Neuronal stem cell (in vitro differentiated cells): ENCODE data around the gene MYOCD.

Experiments used
- DNase-seq: peaks from one replicate; pipeline ENCODE4 v3.0.0-alpha.2; 2013; ENCODE audit warnings: low spot score
- H2AFZ ChIP-seq: one replicate; pipeline ENCODE4 v1.6.1; 2013; ENCODE audit warnings: mild to moderate bottlenecking, low read length, inconsistent platforms
- H2AK5ac ChIP-seq: 2 replicates; pipeline ENCODE4 v1.6.1; 2013; ENCODE audit warnings: low read depth, mild to moderate bottlenecking, inconsistent platforms, low read length, moderate library complexity, mixed read lengths
- H2BK120ac ChIP-seq: 2 replicates; pipeline ENCODE4 v1.6.1; 2013; ENCODE audit warnings: low read depth, mild to moderate bottlenecking, inconsistent platforms, low read length, moderate library complexity, mixed read lengths
- H2BK12ac ChIP-seq: one replicate; pipeline ENCODE4 v1.6.1; 2013; ENCODE audit warnings: low read length, inconsistent platforms
- H2BK15ac ChIP-seq: 2 replicates; pipeline ENCODE4 v1.6.1; 2013; ENCODE audit warnings: mild to moderate bottlenecking, low read length, inconsistent platforms, mixed read lengths
- H2BK5ac ChIP-seq: one replicate; pipeline ENCODE4 v1.6.1; 2013; ENCODE audit warnings: inconsistent platforms, mild to moderate bottlenecking, low read length, moderate library complexity
- H3K14ac ChIP-seq: one replicate; pipeline ENCODE4 v1.6.1; 2013; ENCODE audit warnings: low read length, inconsistent platforms
- H3K18ac ChIP-seq: 2 replicates; pipeline ENCODE4 v1.6.1; 2013; ENCODE audit warnings: low read length, inconsistent platforms
- H3K23ac ChIP-seq: 2 replicates; pipeline ENCODE4 v1.6.1; 2013; ENCODE audit warnings: low read depth, mild to moderate bottlenecking, mixed read lengths, low read length, inconsistent platforms; ENCODE audit not compliant: poor library complexity
- H3K27ac ChIP-seq: replicated peaks from 3 replicates; pipeline ENCODE4 v1.5.1; 2013; ENCODE audit warnings: low read length, inconsistent platforms
- H3K27me3 ChIP-seq, 3 experiments: 2 replicates each; pipeline ENCODE4 v1.6.1; 2013; ENCODE audit warnings: low read length in 3 of 3, mild to moderate bottlenecking in 2 of 3, inconsistent platforms in 1 of 3, low read depth in 1 of 3, mixed read lengths in 1 of 3, moderate library complexity in 1 of 3; ENCODE audit not compliant: control insufficient read depth in 3 of 3, insufficient read depth in 3 of 3
- H3K36me3 ChIP-seq, 2 donors: replicated peaks in 1 of 2; 2 replicates each; pipeline ENCODE4 v1.6.1; 2013; ENCODE audit warnings: low read length in 2 of 2; ENCODE audit not compliant: control insufficient read depth in 2 of 2, insufficient read depth in 2 of 2
- H3K4ac ChIP-seq: 2 replicates; pipeline ENCODE4 v1.6.1; 2013; ENCODE audit warnings: inconsistent platforms, mild to moderate bottlenecking, low read length, moderate library complexity
- H3K4me1 ChIP-seq, 2 donors: 1 replicate in 1 of 2; 2 replicates in 1 of 2; pipeline ENCODE4 v1.6.1; 2013; ENCODE audit warnings: low read length in 2 of 2, low read depth in 1 of 2; ENCODE audit not compliant: control insufficient read depth in 2 of 2, insufficient read depth in 1 of 2
- H3K4me2 ChIP-seq: one replicate; pipeline ENCODE4 v1.6.1; 2013; ENCODE audit warnings: mild to moderate bottlenecking, low read length, inconsistent platforms; ENCODE audit not compliant: insufficient read depth, poor library complexity, severe bottlenecking
- H3K4me3 ChIP-seq, 2 donors: 2 replicates each; pipeline ENCODE4 v1.5.1; 2013; ENCODE audit warnings: low read length in 2 of 2, mild to moderate bottlenecking in 2 of 2, inconsistent platforms in 1 of 2, moderate library complexity in 1 of 2
- H3K79me1 ChIP-seq: one replicate; pipeline ENCODE4 v1.6.1; 2013; ENCODE audit warnings: low read depth, mild to moderate bottlenecking, inconsistent platforms, low read length, moderate library complexity
- H3K9ac ChIP-seq: one replicate; pipeline ENCODE4 v1.6.1; 2013; ENCODE audit warnings: mild to moderate bottlenecking, low read depth, low read length, inconsistent platforms; ENCODE audit not compliant: poor library complexity
- H3K9me3 ChIP-seq, 2 donors: replicated peaks in 1 of 2; 2 replicates each; pipeline versions ENCODE3 to v1.6.1; 2013; ENCODE audit warnings: low read length in 2 of 2, mild to moderate bottlenecking in 2 of 2, inconsistent platforms in 1 of 2, low read depth in 1 of 2, mixed read lengths in 1 of 2, moderate library complexity in 1 of 2; ENCODE audit not compliant: control insufficient read depth in 2 of 2, insufficient read depth in 1 of 2
- H4K8ac ChIP-seq: one replicate; pipeline ENCODE4 v1.6.1; 2013; ENCODE audit warnings: low read depth, mild to moderate bottlenecking, inconsistent platforms, low read length, moderate library complexity
- H4K91ac ChIP-seq: one replicate; pipeline ENCODE4 v1.6.1; 2013; ENCODE audit warnings: low read length, low read depth, mild to moderate bottlenecking, inconsistent platforms; ENCODE audit not compliant: poor library complexity
- WGBS, 2 donors: extraction: QIAGEN DNeasy Blood & Tissue Kit; methylation state at CpG; one replicate each; pipeline ENCODE4 v1.1.7; 2013; ENCODE audit warnings: missing lambda C conversion rate in 2 of 2, mixed read lengths in 1 of 2; ENCODE audit not compliant: insufficient read length in 2 of 2, insufficient replicate concordance in 1 of 2; ENCODE audit errors: extremely low coverage in 2 of 2; 5-methylcytosine and 5-hydroxymethylcytosine counted together

MYOCD gene

DNA sequence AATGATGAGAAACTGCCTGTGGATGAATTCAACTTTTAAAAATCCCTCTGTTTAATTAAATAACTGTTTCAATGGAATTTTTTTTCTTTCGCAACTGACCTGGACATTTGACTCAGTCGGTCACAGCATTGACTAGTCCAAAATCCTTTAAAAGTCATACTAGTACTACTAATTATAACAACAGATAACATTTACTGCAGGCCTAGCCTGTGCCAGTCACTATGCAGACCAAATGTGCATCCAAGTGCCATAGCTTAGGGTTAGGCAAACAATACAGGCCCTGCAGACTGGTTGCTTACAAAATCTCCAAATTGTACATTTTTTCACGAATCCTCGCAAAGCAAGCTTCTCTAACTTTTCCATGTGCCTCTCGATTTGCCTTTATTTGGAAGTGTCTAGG, 56.6 kb downstream of the MYOCD start:
- H2AK5ac ChIP-seq = no peak overlapping the region
- H2BK120ac ChIP-seq = no peak overlapping the region
- no peak overlapping the region for H2BK12ac ChIP-seq
- H4K8ac ChIP-seq = no peak overlapping the region
- no peak overlapping the region for H3K4me2 ChIP-seq
- H3K18ac ChIP-seq = no peak overlapping the region
- no peaks in the 10 kb centered on the region for H3K4me1 ChIP-seq
- no peaks in the 10 kb centered on the region for H3K79me1 ChIP-seq
- no peak overlapping the region for H2BK5ac ChIP-seq
- no peak overlapping the region for H3K27ac ChIP-seq
- WGBS, 2 donors = no CpG with 5 or more reads among the region's 5 CpGs
- H3K14ac ChIP-seq = no peak overlapping the region
- no peaks in the 10 kb centered on the region for H3K36me3 ChIP-seq
- no peak overlapping the region for H4K91ac ChIP-seq
- no peaks in the 10 kb centered on the region for H3K9me3 ChIP-seq
- H2AFZ ChIP-seq = no peak overlapping the region
- H3K27me3 ChIP-seq = no peaks in the 10 kb centered on the region
- H3K4me3 ChIP-seq = no peak overlapping the region
- DNase-seq = no peak
- H3K23ac ChIP-seq = no peak overlapping the region
- no peak overlapping the region for H2BK15ac ChIP-seq
- H3K4ac ChIP-seq = no peak overlapping the region
- no peak overlapping the region for H3K9ac ChIP-seq

DNA sequence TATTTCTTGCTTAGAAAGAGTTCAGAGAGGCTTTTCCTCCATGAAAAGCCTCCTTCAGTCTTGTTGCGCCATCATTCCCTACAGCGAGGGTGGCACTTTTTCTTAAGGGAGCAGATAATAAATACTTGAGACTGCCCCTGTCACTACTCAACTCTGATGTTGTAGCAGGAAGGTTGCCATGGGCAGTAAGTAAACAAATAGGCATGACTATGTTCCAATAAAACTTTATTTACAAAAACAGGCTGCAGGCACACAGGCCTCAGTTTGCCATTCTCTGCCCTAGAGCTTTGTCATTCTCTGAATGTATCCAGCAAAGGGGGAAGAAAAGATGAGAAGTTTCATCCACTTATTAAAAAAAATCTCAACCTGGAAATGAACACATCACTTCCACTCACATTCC, 60.4 kb downstream of the MYOCD start:
- H2AFZ ChIP-seq = no peak overlapping the region
- no peak overlapping the region for H2BK5ac ChIP-seq
- no peak overlapping the region for H2BK12ac ChIP-seq
- no peak overlapping the region for H3K23ac ChIP-seq
- H2BK15ac ChIP-seq = no peak overlapping the region
- no peaks in the 10 kb centered on the region for H3K36me3 ChIP-seq
- no CpG with 5 or more reads among the region's 2 CpGs for WGBS, 2 donors
- H3K79me1 ChIP-seq = no peaks in the 10 kb centered on the region
- no peak overlapping the region for H3K9ac ChIP-seq
- DNase-seq = no peak
- H2AK5ac ChIP-seq = no peak overlapping the region
- no peak overlapping the region for H2BK120ac ChIP-seq
- no peaks in the 10 kb centered on the region for H3K27me3 ChIP-seq
- no peak overlapping the region for H3K4me3 ChIP-seq
- H4K91ac ChIP-seq = no peak overlapping the region
- no peak overlapping the region for H3K14ac ChIP-seq
- H3K9me3 ChIP-seq = no peaks in the 10 kb centered on the region
- H3K18ac ChIP-seq = no peak overlapping the region
- H3K4me2 ChIP-seq = no peak overlapping the region
- peaks cover 0 to 2% of the 10 kb centered on the region in 2 donors for H3K4me1 ChIP-seq
- no peak overlapping the region for H3K27ac ChIP-seq
- H4K8ac ChIP-seq = no peak overlapping the region
- no peak overlapping the region for H3K4ac ChIP-seq

DNA sequence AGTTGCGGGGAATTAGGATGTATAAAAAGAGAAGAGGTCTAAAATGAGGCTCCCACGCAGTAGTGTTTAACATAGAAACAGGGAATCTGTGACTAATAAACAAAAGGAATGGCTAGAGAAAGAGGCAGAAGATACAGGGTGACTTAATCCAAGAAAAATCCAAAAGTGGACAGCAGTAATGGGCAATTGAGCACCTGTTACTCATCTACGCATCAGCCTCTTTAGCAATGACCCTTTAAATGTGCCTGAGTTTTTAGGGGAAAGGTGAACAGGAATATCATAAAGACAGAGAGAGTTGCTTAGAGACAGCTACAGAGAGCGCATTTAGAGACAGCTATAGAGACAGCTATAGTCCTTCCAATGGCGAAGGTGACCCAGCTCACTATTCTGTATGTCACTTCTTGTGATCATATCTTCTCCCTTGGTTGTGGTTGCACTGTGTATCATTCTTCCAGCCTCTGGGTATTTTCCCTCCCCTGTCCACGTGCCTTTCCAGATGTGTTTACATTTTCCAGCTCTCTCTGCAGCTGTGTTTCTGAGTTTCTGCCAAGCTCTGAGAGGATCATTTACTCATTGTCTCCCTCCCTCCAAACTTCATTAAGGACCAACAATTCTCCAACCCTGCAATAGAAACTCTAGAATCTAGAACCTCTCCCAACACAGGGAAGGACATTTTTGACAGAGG, 61.5 kb downstream of the MYOCD start:
- Histone ChIP-seq H3K27me3 (no peaks in the 10 kb centered on the region), H3K23ac (no peak overlapping the region), H3K79me1 (no peaks in the 10 kb centered on the region), H2AK5ac (no peak overlapping the region), H3K27ac (no peak overlapping the region), H2AFZ (no peak overlapping the region), H3K9me3 (no peaks in the 10 kb centered on the region), H4K91ac (no peak overlapping the region), H2BK15ac (no peak overlapping the region), H3K4ac (no peak overlapping the region), H2BK12ac (no peak overlapping the region), H3K4me1 (peaks cover 0 to 3% of the 10 kb centered on the region in 2 donors), H3K36me3 (no peaks in the 10 kb centered on the region), H4K8ac (no peak overlapping the region), H3K4me3 (no peak overlapping the region), H3K4me2 (no peak overlapping the region), H3K9ac (no peak overlapping the region), H3K18ac (no peak overlapping the region), H2BK120ac (no peak overlapping the region), H2BK5ac (no peak overlapping the region), H3K14ac (no peak overlapping the region)
- no peak for DNase-seq
- WGBS, 2 donors = no CpG with 5 or more reads among the region's 6 CpGs

DNA sequence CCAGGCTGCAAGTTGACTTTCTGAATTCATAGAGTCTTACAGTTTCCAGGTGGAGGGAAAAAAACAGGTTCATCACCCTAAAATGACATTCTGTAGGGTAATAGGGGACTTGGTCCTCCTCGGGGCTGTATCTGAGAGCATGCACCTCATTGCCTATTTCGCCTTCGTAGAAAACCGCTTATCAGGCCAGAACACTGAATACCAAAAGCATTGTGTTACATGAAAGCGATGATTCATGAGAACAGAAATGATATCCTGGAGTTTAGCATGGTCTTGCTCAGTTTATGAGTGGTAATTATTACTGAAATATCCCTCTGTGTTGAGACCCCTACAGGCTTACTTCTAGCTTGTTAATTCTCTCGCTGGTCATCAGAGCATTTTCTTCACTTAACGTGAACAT, 62.2 kb downstream of the MYOCD start:
- Histone ChIP-seq H2BK5ac (no peak overlapping the region), H3K9me3 (no peaks in the 10 kb centered on the region), H3K9ac (no peak overlapping the region), H3K4me2 (no peak overlapping the region), H3K4me1 (peaks cover 0 to 3% of the 10 kb centered on the region in 2 donors), H3K4ac (no peak overlapping the region), H4K8ac (no peak overlapping the region), H2AK5ac (no peak overlapping the region), H2AFZ (no peak overlapping the region), H3K18ac (no peak overlapping the region), H3K79me1 (no peaks in the 10 kb centered on the region), H3K14ac (no peak overlapping the region), H4K91ac (no peak overlapping the region), H2BK120ac (no peak overlapping the region), H2BK15ac (no peak overlapping the region), H3K4me3 (no peak overlapping the region), H3K23ac (no peak overlapping the region), H3K36me3 (no peaks in the 10 kb centered on the region), H3K27me3 (no peaks in the 10 kb centered on the region), H2BK12ac (no peak overlapping the region), H3K27ac (no peak overlapping the region)
- WGBS, 2 donors = no CpG with 5 or more reads among the region's 7 CpGs
- DNase-seq = no peak
